GM18861 (cell line): Measurements from ENCODE around the gene PNPLA2.

Source experiments
- ATAC-seq: cut with Tn5 transposase; IDR thresholded peaks from one replicate; pipeline ENCODE4 v1.9.1; 2021; ENCODE audit not compliant: unreplicated experiment

PNPLA2 gene

DNA sequence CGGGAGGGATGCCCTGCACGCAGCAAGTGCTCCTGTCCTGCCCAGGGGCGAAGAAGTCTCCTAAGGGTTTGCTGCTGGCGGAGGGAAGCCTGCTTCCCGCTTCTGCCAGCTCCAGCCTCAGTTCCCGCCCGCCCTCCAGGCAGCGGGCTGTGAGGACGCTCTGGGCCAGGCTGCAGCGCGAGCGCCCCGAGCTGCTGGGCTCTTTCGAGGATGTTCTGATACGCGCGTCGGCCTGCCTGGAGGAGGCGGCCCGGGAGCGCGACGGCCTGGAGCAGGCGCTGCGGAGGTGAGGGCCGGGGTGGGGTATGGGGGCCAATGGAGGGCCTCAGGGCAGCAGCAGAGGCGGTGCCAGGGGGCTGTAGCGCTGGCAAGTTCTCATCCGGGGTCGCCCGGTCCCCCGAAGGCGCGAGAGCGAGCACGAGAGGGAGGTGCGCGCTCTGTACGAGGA is 11.2 kb downstream of the PNPLA2 start:
- no peak for ATAC-seq

DNA sequence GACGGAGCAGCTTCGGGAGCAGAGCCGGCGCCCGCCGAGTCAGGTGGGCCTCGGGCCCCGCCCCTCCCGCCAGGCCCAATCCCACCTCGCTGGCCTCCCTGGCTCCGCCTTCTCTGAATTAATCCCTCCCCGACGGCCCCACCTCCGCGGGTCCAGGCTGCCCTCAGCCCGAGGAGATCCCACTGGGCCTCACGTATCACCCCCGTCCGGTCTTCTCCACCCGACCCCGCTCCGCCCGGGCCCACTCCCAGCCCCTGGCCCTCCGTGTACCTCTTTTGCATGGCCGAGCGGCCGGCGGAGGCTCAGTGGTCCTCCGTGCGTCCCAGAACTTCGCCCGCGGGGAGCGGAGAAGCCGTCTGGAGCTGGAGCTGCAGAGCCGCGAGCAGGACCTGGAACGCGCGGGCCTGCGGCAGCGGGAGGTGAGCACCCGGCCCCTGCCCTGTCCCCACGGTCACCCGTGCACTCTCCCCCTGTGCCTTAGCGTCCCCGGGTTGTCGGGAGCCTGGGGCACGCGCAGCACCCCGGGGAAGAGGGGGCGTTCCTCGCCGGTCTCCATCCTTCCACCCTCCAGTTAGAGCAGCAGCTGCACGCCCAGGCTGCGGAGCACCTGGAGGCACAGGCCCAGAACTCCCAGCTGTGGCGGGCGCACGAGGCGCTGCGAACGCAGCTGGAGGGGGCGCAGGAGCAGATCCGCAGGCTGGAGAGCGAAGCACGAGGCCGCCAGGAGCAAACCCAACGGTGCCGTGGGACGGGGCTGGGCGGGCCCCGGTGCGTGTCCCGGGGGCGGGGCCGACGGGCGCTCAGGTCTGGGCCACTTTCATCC is 11.8 kb downstream of the PNPLA2 start:
- ATAC-seq = no peak

DNA sequence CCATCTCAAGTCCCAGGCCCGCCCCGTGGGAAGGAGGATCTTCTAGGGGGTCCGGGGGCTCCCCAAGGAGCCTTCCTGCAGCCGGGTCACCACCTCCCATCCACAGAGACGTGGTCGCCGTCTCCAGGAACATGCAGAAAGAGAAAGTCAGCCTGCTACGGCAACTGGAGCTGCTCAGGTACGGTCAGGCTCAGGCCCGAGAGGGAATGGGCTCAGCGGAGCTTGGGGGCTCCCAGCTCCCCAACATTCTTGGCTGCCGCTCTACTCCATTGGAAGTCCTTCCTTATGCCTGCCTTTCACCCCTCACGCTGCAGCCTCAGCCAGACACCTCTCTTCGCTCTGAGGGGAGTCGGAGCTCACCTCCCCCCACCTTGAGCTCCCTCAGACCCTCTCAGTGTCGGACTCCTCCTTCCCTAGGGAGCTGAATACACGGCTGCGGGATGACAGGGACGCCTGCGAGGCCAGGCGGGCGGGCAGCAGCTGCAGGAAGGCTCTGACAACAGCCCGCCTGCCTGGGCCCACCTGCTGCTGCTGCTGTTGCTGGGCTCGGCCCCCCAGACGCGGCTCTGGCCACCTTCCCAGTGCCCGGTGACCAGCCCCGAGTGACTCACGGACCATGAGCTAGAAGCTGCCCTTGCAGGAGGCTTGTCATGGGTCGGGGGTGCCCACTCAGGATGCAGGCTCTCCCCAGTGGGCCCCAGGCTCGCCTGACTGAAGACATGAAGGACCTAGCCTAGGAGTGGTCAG is 12.6 kb downstream of the PNPLA2 start:
- ATAC-seq = no peak

DNA sequence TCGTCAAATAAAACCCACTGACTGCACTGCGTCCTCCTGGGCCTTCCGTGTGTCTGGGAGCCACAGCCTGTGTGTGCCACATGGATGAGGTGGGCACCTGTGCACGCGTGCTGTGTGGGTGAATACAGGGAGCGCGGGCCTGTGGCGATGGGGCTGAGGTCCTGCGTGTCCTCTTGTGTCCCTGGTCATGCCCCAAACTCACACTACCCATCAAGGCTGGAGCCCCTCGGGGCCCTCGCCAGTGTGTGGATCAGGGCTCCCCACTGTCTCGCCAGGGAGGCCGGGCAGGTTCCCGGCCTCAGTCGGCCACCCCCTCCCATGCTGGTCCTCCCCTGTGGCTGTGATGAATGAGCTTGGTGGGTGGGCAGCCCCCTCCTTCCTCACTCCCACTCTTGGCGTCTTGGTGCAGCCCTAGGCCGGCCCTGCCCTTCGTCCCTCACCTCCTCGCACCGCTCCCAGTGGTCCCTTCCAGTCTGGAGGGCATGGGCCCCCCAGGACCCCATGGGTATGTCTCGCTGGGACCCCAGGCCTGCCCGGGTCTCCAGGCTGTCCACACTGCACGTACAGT is 13.3 kb downstream of the PNPLA2 start:
- ATAC-seq = no peak

DNA sequence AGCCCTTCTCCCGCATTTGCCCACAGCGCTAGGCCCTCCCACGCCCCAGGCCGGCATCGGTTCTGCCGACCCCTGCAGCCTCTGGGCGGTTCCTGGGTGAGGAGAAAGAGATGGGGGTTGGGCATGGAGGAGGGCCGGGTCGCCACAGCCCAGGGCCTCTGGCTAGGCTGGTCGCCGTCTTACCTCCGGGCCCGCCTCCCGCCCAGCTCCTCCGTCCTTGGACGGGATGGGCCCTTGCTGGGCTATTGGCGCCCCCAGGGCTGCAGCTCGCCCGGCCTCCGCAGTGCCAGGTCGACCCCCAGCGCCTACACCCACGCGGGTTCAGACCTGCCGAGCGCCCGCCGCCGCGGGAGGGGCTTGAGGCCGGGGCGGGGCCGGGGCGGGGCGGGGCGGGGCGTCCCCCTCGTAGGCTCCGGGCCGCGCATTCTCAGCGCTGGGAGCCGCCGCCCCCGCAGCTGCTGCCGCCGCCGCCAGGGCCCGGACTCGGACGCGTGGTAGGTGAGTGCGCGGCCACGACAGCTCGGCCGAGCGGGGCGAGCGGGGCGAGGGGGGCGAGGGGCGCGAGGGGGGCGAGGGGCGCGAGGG is 13.9 kb downstream of the PNPLA2 start, which contains the start of gene CD151:
Gene CD151, plus strand, starts transcription at position 424 of the 585 bp plus-strand sequence. CDS start 3,118 bp downstream, outside the sequence.
- no peak for ATAC-seq

DNA sequence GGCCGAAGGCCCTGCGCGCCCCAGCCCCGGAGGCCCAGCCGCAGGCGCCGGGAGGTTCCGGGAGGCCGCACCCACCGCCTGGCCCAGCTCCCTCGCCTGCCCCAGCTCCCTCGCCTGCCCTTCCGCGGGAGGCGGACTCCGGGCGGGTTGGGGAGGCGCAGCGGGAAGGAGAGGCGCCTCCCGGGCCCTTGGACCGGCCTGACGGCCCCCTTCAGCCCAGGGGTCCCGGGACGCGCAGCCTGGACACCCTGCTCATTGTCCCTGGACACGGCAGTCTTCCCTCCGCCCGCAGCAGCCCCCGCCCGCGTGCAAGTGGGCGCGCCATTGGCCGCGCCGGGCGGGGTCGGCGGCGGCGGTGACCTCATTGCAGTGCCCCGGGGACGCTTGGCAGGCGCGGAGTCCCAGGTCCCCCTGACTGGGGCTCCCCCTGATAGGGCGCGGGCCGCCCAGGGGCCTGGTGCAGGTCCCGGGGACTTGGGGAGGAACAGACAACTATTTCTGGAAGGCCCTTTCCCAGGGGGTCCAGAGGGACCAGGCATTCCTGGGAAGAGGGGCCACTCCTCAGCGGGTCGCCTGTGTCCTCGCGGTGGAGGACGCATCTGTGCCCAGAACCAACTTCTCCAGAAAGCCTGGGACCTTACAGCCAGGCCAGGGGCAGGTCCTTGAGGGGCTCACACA is 14.5 kb downstream of the PNPLA2 start:
- no peak for ATAC-seq

DNA sequence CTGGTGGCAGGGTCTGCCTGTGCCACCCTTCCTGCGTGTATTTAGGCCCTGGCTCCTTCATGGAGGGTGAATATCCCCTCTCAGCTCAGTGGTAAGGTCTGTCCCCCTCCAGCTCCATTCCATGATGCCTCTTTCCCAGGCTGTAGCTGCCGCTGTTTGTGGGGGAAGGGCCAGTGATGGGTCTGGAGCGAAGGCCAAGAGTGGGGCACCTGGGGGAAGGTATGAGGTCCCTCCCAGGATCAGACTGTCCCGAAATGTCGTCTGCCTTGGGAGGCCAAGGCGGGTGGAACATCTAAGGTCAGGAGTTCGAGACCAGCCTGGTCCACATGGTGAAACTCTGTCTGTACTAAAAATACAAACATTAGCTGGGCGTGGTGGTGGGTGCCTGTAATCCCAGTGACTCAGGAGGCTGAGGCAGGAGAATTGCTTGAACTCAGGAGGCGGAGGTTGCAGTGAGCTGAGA is 15.2 kb downstream of the PNPLA2 start:
- no peak for ATAC-seq

DNA sequence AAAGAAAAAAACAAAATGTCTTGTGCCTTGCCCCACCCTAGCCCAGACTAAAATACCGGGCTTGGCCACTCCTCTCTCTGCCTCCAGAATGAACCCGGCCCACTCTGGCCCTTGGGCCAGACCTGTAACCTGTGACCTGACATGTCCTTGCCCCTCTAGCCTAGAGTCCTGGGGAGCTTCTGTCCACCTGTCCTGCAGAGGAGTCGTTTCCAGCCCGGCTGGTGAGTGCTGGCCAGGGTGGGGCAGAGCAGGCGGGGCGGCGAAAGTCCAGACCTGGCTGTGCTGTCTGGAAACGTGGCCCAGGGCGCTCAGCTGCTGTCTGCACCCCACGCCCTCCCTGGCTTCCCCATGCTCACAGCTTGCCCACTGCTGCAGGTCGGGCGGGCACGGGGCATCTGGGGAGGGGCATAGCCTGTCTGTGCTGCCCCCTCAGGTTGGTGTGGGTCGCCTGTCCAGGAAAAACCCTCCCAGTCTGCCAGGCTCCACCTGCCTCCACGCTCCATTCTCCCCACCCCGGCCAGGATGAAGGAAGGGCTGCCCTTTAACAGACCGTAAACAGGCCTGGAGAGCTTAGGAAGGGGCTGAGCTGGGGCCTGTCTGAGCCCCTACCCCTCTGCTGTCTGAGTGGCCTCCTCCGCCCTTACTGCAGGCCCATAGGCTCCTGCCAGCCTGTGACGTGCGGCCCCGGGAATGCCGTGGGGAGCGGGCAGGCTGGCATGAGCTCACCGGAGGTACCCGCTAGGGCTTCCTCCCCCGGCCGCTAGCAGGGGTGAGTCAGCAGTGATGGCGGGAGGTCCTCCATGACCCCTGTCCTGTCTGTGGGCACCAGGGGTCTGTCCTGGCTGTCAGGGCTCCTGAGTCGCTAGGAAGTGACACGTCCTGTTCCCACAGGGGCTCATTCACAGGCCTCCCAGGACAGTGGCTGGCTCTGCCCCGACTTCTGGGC is 15.9 kb downstream of the PNPLA2 start:
- no peak for ATAC-seq

DNA sequence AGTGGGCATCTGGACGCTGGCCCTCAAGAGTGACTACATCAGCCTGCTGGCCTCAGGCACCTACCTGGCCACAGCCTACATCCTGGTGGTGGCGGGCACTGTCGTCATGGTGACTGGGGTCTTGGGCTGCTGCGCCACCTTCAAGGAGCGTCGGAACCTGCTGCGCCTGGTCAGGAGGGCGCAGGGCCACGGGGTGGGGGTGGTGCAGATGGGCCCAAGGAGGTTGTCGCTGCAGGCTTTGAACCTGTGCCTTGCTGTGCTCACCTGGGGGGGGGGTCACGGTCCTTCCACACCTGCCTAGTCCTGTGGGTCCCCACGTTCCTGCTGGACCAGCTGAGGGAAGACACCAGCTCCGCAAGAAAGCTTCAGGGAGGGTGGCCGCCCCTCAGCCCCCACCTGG is 17.6 kb downstream of the PNPLA2 start:
- no peak for ATAC-seq

DNA sequence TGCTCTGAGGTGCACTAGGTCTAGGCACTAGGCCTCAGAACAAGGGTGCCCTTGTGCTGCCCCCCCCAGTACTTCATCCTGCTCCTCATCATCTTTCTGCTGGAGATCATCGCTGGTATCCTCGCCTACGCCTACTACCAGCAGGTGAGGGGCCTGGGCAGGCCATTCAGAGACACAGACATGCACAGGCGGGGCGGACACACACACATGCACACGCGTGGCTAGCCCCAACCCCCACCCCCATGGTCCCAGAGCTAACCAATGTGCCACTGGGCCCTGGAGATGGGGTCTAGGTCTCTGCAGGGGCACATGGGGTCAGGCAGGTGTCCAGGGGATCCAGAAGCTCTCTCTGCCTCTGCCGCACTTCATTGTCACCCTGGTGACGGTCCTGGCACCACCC is 18.0 kb downstream of the PNPLA2 start:
- no peak for ATAC-seq

DNA sequence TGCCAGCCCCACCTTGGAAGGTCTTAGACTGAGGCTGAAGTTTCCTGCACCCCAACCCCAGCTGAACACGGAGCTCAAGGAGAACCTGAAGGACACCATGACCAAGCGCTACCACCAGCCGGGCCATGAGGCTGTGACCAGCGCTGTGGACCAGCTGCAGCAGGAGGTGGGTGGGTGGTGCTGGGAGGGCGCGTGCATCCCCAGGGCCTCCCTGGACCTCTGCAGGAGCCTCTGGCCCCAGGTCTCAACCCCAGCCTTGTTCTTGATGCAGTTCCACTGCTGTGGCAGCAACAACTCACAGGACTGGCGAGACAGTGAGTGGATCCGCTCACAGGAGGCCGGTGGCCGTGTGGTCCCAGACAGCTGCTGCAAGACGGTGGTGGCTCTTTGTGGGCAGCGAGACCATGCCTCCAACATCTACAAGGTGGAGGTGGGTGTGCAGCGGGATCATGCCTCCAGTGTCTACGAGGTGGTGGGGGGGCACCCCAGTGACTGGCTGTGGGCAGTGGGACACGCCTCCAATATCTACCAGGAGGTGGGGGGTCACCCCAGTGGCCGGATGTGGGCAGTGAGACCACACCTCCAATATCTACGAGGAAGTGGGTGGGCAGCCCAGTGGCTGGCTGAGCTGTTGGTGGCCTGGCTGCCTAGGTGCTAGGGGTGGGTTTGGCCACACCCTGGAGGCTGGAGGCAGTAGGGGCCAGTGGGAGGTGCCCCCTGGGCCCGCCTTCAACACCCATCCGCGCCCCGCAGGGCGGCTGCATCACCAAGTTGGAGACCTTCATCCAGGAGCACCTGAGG is 18.7 kb downstream of the PNPLA2 start:
- ATAC-seq = no peak

DNA sequence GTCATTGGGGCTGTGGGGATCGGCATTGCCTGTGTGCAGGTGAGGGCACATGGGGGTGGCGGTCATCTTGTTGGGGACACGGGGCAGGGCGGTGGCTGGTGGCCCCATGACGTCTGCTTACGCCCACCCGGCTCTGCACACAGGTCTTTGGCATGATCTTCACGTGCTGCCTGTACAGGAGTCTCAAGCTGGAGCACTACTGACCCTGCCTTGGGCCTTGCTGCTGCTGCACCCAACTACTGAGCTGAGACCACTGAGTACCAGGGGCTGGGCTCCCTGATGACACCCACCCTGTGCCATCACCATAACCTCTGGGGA is 19.2 kb downstream of the PNPLA2 start:
- no peak for ATAC-seq

DNA sequence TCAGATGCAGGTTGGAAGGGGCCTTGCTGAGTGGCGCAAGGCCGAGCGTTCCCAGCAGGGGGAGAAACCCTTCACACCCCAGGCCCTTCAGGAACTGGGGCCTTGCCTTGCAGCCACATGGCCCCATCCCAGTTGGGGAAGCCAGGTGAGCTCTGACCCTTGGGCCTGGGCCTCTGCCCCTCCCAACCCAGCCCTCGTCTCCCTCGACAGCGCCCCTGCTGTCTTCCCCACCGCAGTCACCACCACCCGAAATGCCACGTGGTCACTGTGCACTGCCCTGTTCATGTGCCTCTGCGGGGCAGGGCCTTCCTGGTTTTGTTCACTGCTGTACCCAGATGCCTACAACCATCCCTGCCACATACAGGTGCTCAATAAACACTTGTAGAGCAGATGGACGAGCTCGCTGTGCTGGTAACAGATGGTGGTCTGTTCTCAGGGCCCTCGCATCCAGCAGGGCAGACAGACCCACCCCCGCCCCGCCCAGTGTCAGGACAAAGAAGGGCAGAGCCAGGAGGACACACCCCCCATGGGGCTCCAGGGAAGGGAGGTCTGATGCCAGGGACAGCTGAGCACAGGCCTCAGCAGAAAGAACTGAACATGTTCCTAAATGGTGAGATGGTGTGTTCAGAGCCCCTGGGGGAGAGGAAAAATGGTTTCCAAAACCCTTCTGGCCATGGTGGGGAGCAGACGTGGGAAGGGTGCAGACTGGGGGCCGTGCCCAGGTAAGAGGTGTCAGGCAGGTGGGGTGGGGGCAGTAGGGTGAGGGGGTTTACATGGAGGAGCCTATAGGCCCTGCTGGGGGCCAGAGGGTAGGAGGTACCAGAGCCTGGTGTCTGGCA is 19.9 kb downstream of the PNPLA2 start:
- no peak for ATAC-seq

DNA sequence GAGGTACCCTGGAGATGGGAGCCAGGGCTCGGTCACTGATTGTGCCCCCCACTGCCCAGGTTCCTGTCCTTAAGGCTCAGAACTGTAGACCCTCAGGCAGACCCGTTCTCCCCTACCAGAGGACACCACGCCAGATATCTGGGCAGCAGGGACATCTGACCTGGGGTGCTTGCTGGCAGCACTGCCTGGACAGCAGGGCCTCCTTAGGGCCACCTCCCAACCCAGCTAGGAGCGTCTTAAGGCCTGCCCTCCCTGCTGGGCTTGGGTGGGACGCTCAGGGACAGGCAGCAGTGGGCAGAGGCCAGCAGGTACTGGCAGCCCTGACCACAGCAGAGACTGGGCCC is 20.5 kb downstream of the PNPLA2 start:
- ATAC-seq = no peak

DNA sequence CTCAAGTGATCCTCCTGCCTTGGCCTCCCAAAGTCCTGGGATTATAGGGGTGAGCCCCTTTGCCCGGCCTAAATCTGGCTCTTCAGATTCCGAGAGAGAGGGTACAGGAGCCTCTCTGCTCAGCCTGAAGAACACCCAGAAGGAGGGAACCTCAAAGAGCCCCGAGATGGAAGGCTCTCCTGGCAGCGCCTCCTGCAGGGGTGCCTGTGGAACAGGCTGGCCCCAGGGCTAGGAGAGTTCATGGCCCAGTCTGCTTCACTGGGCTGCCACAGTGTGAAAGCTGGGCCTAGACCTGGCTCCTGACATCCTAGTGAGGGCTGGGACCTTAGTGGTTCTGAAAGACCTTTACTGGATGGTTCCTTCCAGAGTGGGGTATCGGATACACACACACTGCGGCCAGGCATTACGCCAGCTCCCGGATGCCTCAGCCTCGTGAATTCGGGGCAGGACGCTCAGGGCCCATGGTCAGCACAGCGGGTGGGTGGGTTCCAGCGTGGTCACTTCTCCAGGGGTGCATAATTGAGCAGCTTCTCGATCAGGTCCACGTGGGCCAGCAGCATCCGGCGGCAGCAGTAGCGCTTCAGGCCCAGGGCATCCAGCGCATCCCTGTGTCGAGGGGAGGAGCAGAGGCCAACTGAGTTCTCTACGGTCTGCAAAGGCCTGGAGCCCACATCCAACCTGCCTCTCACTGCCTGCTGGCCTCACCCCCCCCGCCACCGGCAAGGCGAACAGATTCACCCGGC is 21.3 kb downstream of the PNPLA2 start:
- ATAC-seq = no peak

DNA sequence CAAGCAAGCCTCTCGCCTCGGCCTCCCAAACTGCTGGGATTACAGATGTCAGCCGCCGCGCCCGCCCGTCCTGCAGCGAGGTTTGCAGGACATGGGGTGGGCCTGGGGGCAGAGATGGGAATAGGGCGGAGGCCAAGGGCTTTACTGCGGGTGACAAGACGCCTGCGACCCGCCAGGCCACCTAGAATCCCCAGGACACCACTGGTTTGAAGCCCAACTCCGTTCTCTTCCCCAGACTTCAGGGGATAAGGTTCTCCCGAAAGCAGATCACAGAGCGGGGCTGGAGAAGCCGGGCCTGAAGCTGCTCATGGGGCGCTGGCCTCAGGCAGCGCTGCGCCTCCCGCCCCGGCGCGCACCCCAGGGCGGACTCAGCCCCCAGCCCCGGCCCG is 23.3 kb downstream of the PNPLA2 start:
- ATAC-seq = no peak

DNA sequence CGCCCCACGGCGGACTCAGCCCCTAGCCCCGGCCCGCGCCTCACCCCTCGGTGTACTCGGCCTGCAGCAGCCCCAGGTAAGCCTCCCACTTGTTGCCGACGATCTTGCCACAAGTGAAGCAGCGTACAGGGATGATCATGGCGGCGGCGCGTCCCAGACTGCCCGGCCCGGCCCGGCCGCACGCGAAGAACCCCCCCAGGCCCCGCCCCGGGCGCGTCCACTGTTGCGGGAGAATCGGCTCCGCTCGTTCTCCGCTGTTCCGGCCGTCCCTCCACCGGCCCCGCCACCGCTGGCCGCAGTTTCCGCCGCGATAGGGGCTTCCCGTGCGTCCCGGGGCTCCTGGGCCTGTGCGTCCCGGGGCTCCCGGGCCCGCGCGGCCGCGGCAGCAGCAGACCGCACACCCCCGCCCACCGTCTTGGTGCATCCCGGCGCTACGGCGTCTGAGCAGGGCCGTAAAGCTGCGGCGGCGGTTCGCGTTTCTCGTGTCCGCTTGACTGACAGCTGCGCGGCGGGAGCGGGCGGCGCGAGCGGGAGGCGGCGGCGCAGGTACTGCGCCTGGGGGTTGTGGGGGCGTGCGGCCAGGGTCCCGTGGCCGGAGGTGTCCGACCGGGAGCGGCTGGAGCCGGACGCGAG is 23.8 kb downstream of the PNPLA2 start, which contains the start of the genes POLR2L and TSPAN4:
Gene POLR2L, minus strand, starts transcription at position 160 of the 633 bp plus-strand sequence. Its CDS starts 21 bp downstream, at position 139.
Gene TSPAN4, plus strand, starts transcription at position 483 of the 633 bp plus-strand sequence. CDS start 7,453 bp downstream, outside the sequence.
- ATAC-seq = peak; percentile 39
